Breast epithelium (tissue), 3 donors: ENCODE measurements around the gene GPM6B.

Experiments used
- CTCF ChIP-seq, 3 donors: fragments of 450-650 bp; IDR thresholded peaks; one replicate each; pipeline ENCODE4 v1.5.1; 2016 to 2017; ENCODE audit warnings: antibody characterized with exemption in 3 of 3, mild to moderate bottlenecking in 3 of 3, moderate library complexity in 3 of 3
- POLR2A ChIP-seq: fragments of 450-650 bp; IDR thresholded peaks from one replicate; pipeline ENCODE4 v1.6.1; 2016; ENCODE audit warnings: antibody characterized with exemption, mild to moderate bottlenecking, moderate library complexity

- TF ChIP-seq POLR2A (no peak), CTCF (IDR thresholded peaks at IDR 0.05) (no peak)
These were observed 7.9 kb upstream of the GPM6B start for GRCh38 chrX:13824746-13825145.
